Activated naive CD8-positive, alpha-beta T cell treated with anti-CD3 and anti-CD28 coated beads for 36 hours (primary cell): ENCODE data around the gene RGS14. TPM values are rescaled to one million over a fixed set of nuclear protein-coding genes. Genes with fewer than 3 reads are reported as not detected.
"Not testable (repeated sequence)": the region's sequence is repeated elsewhere in the genome, so short reads cannot be mapped to it uniquely, and the experiment has no call there.

ENCODE experiments used
- DNase-seq: peaks from one replicate; pipeline ENCODE4 v3.0.0; 2021
- H3K27ac Mint-ChIP-seq: one replicate; pipeline ENCODE4 v1.8.0; 2022; ENCODE audit warnings: mild to moderate bottlenecking, moderate library complexity, mixed read lengths
- H3K27me3 Mint-ChIP-seq: one replicate; pipeline ENCODE4 v1.8.0; 2022; ENCODE audit warnings: mild to moderate bottlenecking, mixed read lengths
- H3K36me3 Mint-ChIP-seq: one replicate; pipeline ENCODE4 v1.8.0; 2021; ENCODE audit warnings: mild to moderate bottlenecking, mixed read lengths
- H3K4me1 Mint-ChIP-seq: one replicate; pipeline ENCODE4 v1.8.0; 2021; ENCODE audit warnings: mixed read lengths
- H3K4me3 Mint-ChIP-seq: one replicate; pipeline ENCODE4 v1.8.0; 2022; ENCODE audit warnings: mild to moderate bottlenecking, moderate library complexity, mixed read lengths
- H3K9me3 Mint-ChIP-seq: one replicate; pipeline ENCODE4 v1.8.0; 2022; ENCODE audit warnings: mixed read lengths
- total RNA-seq, 2 experiments: library from RNA; stranded (reverse); gene quantifications; one replicate each; pipeline ENCODE4 v1.2.3, GENCODE V29; 2021

Gene RGS14
- total RNA-seq, 2 experiments from 2014 or later = 38.9 to 41.2 TPM

DNA sequence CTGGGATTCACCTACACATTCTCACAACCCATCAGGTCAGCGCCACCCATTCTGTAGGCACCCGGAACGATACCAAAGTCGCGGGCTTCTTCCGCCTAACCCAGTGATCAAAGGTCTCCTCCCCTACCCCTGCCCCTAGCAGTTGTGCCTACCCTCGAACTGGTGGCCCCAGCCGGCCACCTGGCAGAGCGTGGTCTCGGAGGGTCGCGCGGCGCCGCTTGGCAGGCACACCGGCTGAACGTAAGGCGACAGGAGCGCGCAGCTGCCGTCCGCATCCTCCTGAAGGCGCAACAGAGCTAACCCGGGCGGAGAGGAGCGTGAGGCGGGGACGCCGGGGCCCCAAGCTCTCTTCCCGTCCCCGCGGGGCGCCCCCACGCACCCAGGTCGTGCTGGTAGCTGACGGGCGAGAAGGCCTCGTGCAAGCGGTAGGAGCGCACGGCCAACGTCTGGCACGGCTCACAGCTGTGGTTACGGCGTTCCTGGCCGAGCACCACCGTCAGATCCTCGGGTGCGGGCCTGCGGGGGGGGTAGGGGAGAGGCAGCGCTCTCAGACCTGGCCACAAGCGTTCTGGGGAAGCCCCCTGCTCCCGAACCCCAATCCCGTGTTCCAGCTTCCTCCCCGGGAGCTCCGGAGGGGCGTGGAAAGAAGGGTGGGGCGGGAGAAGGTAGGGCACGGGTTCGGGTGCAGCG is 45.5 kb downstream of the RGS14 start:
- Mint-ChIP-seq H3K27me3 (peaks cover 23% of the 10 kb centered on the region), H3K36me3 (no peaks in the 10 kb centered on the region), H3K4me3 (peak overlapping the region; percentile 75), H3K27ac (peak overlapping the region; percentile 29), H3K9me3 (no peaks in the 10 kb centered on the region), H3K4me1 (peaks cover 25% of the 10 kb centered on the region)
- peak; percentile 54 for DNase-seq

DNA sequence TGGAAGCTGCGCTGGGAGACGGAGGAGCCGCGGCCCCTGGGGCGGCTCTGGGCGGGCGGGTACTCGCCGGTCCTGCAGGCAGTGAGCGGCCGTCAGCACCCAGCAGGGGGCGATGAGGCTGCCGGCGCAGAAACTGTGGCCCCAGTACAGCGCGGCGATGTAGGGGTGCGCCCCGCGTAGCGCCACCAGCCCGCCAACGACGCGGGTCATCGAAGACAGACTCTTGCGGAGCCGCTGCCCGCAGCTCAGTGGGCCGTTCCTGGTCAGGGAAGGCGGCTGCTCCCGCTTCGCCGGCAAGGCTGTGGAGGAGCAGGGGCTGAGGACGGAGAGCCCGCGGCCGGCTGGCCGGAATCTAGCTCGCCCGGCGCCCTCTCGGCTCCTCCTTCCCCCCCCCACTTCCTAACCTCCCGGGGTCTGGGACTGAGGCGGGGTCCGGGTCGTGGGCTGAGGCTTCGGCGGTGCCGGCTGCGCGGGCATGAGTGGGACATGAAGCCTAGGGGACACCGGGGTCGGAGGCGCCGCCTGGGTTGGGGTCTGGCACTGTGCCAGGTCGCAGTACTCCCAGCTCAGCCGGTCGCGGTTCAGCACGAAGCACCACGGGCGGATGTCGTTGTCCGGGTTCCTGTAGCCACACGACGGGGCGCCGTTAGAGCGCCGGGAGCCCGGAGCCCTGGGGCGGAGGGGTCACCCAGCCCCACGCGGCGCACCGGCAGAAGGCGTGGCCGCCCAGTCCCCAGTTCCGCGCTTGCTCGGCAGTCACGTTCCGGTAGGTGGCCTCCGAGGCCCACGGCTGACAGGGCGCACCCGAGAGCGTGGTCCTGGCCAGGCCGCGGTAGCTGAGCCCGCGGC is 46.3 kb downstream of the RGS14 start:
- no peaks in the 10 kb centered on the region for H3K9me3 Mint-ChIP-seq
- H3K27me3 Mint-ChIP-seq = peaks cover 23% of the 10 kb centered on the region
- no peaks in the 10 kb centered on the region for H3K36me3 Mint-ChIP-seq
- peak overlapping the region; percentile 75 for H3K4me3 Mint-ChIP-seq
- DNase-seq = peak; percentile 90
- H3K27ac Mint-ChIP-seq = peak overlapping the region; percentile 29
- H3K4me1 Mint-ChIP-seq = peaks cover 25% of the 10 kb centered on the region

DNA sequence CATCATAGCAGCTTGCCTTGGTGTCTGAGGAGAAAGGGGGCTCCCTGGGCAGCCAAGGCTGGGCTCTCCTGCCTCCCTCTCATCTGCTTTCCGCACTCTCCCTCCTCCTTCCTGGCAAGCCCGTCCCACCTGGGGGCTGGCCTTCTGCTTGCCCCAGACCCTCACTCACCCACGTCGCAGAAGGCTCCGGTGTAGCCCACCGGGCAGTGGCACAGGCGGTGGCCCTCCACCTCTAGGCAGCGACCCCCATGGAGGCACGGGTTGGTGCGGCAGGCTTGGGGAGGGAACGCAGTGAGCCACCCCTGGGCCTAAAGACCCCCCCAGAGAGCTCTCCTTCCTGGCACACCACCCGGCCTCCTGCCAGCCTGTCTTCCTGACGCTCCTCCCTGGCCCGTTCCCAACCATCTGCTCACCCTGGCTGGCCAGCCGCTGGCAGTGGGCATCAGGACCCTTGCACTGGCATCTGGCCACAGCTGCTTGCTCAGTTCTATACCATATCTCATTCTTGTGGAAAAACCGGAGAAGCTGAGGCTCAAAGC is 47.0 kb downstream of the RGS14 start:
- Mint-ChIP-seq H3K4me1 (peaks cover 25% of the 10 kb centered on the region), H3K27ac (no peak overlapping the region), H3K4me3 (peak overlapping the region; percentile 53), H3K9me3 (no peaks in the 10 kb centered on the region), H3K36me3 (no peaks in the 10 kb centered on the region), H3K27me3 (peaks cover 23% of the 10 kb centered on the region)
- no peak for DNase-seq

DNA sequence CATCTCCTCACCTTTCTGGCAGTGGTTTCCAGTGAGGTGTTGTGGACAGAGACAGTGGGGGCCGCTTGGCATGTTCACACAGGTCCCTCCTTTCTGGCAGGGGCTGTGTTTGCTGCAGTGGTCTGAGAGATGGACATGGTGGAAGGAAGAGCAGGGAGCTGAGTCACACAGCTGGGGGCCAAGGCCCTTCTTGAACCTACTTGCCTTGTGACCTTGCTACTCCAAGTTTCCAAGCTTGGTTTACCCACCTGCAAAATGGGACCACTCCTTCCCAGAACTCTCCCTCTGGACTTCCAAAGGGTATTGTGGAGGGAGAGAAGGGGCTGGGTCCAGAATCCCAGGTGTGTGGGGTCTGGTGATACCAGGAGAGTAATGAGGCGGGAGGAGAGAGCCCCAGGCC is 47.6 kb downstream of the RGS14 start:
- DNase-seq = no peak
- H3K27me3 Mint-ChIP-seq = peaks cover 23% of the 10 kb centered on the region
- no peaks in the 10 kb centered on the region for H3K36me3 Mint-ChIP-seq
- H3K4me3 Mint-ChIP-seq = peak overlapping the region; percentile 32
- H3K9me3 Mint-ChIP-seq = no peaks in the 10 kb centered on the region
- H3K4me1 Mint-ChIP-seq = peaks cover 25% of the 10 kb centered on the region
- H3K27ac Mint-ChIP-seq = no peak overlapping the region

DNA sequence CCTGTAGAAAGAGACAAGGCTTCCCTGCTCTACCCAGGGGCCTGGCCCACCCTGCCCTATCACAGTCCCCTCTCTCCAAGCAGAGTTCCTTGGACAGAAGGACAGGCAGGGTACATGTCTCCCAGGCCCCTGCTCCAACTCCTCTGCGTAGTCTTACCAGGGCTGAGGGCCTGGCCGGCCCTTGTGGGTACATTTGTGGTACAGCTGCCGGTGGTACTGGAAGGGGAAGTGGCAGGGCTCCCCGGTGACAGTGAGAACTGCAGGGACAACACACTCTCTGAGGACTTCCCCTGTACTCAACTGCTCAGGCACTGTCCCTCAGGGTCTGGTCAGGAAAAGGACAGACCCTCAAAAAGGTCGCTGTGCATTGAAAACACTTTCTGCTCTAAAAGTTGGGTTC is 48.1 kb downstream of the RGS14 start:
- Mint-ChIP-seq H3K9me3 (no peaks in the 10 kb centered on the region), H3K4me3 (no peak overlapping the region), H3K27ac (no peak overlapping the region), H3K4me1 (peaks cover 29% of the 10 kb centered on the region), H3K36me3 (no peaks in the 10 kb centered on the region), H3K27me3 (peaks cover 23% of the 10 kb centered on the region)
- DNase-seq = no peak

DNA sequence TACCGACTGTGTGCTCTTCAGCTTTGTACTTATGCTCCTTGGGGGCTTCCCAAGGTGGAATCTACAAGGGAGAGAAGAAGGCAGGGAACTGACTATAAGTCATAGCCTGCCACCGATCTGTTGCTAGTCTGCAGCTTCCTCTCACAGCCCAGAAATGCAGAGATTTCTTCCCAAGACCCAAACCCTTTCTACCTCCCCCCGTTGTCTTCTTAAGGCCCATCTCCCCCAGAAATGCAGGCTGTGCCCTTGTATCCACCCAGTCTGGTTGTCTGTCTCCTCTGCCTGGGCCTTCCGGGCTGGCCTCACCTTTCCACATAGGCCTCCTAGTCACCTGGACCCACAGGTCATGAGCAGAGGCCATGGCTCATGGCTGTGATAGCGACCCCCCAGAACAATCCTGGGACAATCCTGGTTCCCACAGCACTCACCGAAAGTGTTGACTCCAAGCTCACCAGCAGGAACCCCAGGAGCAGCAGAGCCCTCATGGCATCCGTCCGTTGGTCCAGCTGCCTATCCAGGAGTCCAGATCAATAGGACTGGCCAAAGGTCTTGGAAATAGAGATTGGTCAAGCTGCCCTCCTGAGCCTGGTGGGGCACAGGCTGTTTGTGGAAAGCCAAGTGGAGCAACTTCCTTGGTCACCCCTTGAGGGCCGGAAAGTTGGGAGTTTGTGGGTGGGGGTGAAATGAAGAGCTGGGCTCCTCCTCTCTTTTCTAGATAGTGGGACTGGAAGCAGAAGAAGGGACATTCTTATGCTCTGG is 51.5 kb downstream of the RGS14 start, which contains the start of gene F12:
F12 (minus strand) TSS at position 522 of the 759 bp plus-strand sequence; CDS start at position 485, 37 bp downstream.
- DNase-seq = no peak
- no peak within 1 kb of the TSS for H3K4me3 Mint-ChIP-seq
- H3K27me3 Mint-ChIP-seq = no peaks in the 10 kb centered on the region
- no peaks in the 10 kb centered on the region for H3K9me3 Mint-ChIP-seq
- peaks cover 39% of the 10 kb centered on the region for H3K4me1 Mint-ChIP-seq
- no peak within 1 kb of the TSS for H3K27ac Mint-ChIP-seq
- no peaks in the 10 kb centered on the region for H3K36me3 Mint-ChIP-seq

DNA sequence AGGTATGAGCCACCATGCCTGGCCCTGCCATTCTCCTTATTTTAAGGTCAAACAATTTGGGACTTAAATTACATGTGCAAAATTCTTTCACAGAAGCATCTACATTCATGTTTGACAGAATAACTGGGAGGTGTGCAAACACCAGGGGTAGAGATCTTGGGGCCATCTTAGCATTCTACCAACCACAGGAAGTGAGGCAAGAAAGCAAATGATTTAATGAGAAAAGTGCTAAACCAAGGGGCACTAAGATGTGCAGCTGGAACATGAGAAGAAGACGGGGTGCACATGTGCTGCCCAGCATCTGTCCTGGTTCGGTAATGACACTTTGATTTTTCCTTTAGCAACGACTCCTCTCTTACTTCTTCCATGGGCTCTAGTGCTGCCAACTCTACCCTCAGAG is 52.9 kb downstream of the RGS14 start:
- H3K4me3 Mint-ChIP-seq = no peak overlapping the region
- no peaks in the 10 kb centered on the region for H3K36me3 Mint-ChIP-seq
- H3K9me3 Mint-ChIP-seq = no peaks in the 10 kb centered on the region
- no peak for DNase-seq
- H3K27me3 Mint-ChIP-seq = no peaks in the 10 kb centered on the region
- peak overlapping the region; percentile 20 for H3K27ac Mint-ChIP-seq
- H3K4me1 Mint-ChIP-seq = peaks cover 40% of the 10 kb centered on the region

DNA sequence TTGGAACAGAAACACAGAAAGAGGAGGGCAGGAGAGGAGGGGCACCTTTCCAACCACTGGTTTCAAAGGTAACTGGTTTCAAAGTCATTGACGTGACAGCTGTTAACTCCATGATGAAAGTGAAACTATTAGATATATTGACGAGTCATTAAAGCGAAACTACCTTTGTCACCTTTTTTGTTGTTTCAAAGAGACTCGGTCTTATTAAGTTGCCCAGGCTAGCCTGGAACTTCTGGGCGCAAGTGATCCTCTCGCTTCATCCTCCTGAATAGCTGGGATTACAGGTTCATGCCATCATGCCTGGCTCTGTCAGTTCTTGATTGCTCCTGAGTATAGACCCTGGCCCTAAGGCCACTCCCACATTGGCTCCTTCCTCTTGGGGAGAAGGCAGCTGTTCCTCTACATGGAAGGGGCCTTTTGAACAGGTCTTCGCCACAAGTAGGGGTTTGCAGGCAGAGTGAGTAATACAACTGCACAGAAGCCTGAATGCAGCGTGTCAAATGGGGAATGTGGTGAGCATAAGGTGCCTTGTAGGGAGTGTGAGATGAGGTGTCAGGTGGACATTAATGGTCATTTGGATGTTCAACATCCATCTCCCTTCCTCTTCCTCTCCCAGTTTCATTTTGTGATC is 55.0 kb downstream of the RGS14 start:
- Mint-ChIP-seq H3K27me3 (no peaks in the 10 kb centered on the region), H3K4me1 (peaks cover 40% of the 10 kb centered on the region), H3K4me3 (peak overlapping the region; percentile 37), H3K36me3 (no peaks in the 10 kb centered on the region), H3K27ac (peak overlapping the region; percentile 85), H3K9me3 (no peaks in the 10 kb centered on the region)
- peak; percentile 36 for DNase-seq

DNA sequence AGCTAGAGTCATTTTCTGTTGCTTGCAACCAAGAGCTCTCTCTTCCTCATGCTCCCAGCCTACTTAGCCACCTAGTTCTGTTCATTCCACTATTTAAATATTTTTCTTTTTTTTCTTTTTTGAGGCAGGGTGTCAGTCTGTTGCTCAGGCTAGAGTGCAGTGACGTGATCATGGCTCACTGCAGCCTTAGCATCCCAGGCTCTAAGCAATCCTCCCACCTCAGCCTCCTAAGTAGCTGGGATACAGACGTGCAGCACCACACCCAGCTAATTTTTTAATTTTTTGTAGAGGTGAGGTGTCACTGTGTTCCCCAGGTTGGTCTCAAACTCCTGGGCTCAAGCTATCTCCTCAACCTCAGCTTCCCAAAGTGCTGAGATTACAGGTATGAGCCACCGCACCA is 56.8 kb downstream of the RGS14 start:
- no peak for DNase-seq
- Mint-ChIP-seq H3K9me3 (no peaks in the 10 kb centered on the region), H3K4me1 (peaks cover 40% of the 10 kb centered on the region), H3K36me3 (no peaks in the 10 kb centered on the region), H3K27me3 (no peaks in the 10 kb centered on the region), H3K27ac (no peak overlapping the region), H3K4me3 (no peak overlapping the region)

DNA sequence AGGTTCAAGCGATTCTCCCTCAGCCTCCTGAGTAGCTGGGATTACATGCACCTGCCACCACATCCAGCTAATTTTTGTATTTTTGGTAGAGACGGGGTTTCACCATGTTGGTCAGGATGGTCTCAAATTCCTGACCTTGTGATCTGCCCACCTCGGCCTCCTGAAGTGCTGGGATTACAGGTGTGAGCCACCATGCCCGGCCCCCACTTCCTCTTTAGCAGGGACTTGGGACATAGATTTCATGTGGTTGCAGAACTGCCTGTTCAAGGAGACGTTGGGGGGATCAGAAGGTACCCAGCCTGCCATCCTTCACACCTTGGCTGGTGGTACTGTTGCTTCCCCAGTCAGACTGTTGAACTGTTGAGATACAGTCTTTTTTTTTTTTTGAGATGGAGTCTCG is 59.4 kb downstream of the RGS14 start:
- H3K27ac Mint-ChIP-seq = not testable (repeated sequence)
- H3K4me1 Mint-ChIP-seq = peaks cover 27% of the 10 kb centered on the region

DNA sequence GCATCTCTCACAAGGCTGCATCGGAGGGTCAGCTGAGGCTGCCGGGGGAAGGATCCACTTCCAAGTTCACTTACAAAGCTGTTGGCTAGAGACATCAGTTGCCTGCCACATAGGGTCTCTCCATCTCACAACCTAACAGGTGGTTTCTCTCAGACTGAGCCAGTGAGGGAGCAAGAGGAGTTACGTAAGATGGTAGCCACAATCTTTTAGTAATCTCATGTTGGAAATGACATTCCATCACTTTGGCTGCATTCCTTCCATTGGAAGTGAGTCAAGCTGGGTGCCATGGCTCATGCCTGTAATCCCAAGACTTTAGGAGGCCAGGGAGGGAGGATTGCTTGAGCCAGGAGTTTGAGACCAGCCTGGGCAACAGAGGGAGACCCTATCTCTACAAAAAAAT is 61.3 kb downstream of the RGS14 start:
- H3K4me3 Mint-ChIP-seq = no peak overlapping the region
- no peak overlapping the region for H3K27ac Mint-ChIP-seq
- peaks cover 13% of the 10 kb centered on the region for H3K4me1 Mint-ChIP-seq
- H3K36me3 Mint-ChIP-seq = no peaks in the 10 kb centered on the region
- no peak for DNase-seq
- H3K27me3 Mint-ChIP-seq = no peaks in the 10 kb centered on the region
- H3K9me3 Mint-ChIP-seq = no peaks in the 10 kb centered on the region

More for the DNA sequence above, 59.4 kb downstream of the RGS14 start:
- not testable (repeated sequence) for H3K9me3 Mint-ChIP-seq, H3K27me3 Mint-ChIP-seq, H3K4me3 Mint-ChIP-seq, H3K36me3 Mint-ChIP-seq, DNase-seq

DNA sequence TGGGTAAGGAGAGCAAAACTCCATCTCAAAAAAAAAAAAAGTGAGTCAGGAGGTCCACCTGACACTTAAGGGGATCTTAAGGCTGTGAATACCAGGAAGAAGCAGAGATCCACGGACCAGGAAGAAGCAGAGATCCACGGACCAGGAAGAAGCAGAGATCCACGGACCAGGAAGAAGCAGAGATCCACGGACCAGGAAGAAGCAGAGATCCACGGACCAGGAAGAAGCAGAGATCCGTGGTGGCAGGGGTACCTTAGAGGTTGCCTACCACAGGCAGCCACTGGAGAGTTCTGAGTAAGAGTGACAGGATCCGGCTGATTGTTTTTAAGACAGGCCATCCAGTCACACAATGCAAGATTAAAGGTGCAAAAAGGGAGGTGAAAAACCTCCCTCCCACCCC is 62.7 kb downstream of the RGS14 start:
- not testable (repeated sequence) for H3K36me3 Mint-ChIP-seq, H3K27ac Mint-ChIP-seq, H3K9me3 Mint-ChIP-seq, H3K4me1 Mint-ChIP-seq, H3K4me3 Mint-ChIP-seq, DNase-seq, H3K27me3 Mint-ChIP-seq

DNA sequence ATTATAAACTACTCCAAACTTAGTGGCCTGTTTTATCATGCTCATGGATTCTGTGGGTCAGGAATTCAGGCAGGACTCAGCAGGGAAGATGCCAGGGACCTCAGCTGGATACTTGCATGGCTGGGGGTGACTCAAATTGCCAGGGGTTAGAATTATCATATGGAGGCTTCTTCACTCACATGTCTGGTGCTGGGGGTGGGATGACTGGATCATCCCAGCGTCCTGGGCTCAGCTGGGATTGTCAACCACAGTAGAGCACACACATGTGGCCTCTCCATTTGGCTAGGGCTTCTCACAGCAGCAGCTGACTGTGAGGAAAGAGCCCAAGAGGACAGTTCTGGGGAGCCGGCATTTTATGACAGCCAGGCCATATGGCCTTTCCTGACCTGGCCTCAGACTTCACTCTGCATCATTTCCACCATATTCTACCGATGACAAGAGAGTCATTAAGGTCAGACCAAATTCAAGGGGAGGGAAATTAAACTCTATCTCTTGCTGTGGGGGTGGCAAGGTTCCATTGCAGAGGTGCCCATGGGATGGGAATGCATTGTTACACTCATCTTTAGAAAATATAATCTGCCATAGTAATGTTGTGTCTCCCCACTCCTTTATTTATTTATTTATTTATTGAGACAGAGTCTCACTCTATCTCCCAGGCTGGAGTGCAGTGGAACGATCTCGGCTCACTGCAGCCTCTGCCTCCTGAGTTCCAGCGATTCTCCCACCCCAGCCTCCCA is 63.5 kb downstream of the RGS14 start:
- peaks cover under 1% of the 10 kb centered on the region for H3K9me3 Mint-ChIP-seq
- no peak overlapping the region for H3K4me3 Mint-ChIP-seq
- H3K4me1 Mint-ChIP-seq = peaks cover 9% of the 10 kb centered on the region
- DNase-seq = no peak
- peaks cover under 1% of the 10 kb centered on the region for H3K27me3 Mint-ChIP-seq
- no peaks in the 10 kb centered on the region for H3K36me3 Mint-ChIP-seq
- H3K27ac Mint-ChIP-seq = no peak overlapping the region
